GM19463 (cell line): ENCODE data around the gene PPP2R5D.

Source experiments
- ATAC-seq: cut with Tn5 transposase; IDR thresholded peaks from one replicate; pipeline ENCODE4 v1.9.1; 2021; ENCODE audit warnings: mild to moderate bottlenecking, moderate library complexity; ENCODE audit not compliant: unreplicated experiment

PPP2R5D gene

DNA sequence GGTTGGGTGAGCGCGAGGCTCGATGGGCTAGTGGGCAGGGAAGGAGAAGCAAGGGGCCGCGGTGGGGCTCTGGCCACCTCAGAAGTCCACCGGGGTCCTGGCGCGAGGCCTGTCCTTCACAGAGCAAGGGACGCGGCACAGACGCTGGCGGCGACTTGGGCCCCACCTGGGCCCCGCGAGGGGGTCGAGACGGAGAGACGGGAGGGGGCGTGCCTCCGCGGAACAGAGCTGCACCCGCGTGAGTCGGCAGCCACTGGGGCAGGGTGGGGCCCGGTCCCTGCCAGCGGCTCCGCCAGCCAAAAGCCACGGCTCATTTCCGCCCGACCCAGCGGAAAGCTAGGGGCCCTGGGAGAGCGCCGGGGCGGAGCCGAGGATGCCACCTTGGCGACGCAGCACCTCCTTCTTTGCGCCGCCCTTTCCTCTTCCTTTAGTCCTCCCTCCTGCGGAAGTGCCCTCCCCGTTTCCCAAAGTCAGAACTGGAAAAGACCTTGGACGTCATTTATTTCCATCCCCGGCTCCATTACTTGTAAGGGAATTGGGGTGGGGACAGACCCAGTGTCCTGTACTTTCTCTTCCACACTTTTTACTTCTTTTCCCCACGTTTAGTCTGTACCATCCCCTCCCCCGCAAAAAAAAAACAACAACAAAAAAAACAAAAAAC is 69.3 kb downstream of the PPP2R5D start, which contains the start of gene CUL7:
Gene CUL7 (minus strand): TSS at position 307 of the 661 bp plus-strand sequence. CDS start 1,063 bp downstream, outside the sequence.
- peak; percentile 95 for ATAC-seq

DNA sequence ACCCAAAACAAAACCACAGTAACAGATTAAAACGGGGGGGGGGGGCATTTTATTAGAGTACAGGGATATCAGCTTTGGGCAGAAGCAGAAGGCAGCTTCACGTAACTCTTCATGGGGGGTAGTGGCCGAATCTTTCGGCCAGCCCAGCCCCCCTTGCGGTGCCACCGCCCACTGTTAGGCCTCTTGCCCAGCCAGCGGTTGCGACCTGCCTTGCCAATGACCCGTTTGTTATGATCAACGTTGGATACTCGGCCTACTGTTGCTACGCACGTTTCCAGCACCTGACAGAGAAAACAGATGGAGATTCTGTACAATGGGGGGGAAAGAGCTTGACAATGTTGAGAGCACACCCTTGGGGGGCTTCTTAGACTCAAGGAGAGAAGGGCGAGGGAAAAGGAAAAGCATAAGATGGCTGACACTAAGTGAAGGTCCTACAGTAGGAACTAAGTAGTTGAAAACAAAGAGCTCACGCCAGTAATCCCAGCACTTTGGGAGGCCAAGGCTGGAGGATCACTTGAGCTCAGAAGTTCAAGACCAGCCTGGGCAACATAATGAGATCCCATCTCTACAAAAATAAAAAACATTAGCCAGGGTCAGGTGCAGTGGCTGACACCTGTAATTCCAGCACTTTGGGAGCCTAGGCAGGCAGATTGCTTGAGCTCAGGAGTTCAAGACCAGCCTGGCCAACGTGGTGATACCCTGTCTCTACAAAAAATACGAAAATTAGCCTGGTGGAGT is 70.0 kb downstream of the PPP2R5D start:
- ATAC-seq, result no peak

DNA sequence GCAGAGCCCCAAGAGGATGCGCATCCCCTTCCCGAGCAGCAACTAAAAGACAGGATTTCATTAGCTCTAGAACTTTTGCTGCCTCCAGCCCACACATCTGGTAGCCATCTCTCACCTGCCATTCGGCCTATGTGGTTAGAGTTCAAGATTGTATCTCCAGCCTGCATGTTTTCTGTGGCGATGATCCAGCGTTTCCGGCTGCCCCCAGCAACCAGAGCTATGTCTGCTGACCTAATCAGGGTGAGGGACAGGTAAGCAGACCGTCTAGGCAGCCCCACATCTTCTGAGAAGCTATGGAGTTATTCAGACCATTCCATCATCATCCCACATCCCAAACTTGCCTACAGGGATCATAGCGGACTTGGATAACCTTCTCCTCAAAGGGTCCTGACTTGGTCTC is 71.6 kb downstream of the PPP2R5D start:
- no peak for ATAC-seq

DNA sequence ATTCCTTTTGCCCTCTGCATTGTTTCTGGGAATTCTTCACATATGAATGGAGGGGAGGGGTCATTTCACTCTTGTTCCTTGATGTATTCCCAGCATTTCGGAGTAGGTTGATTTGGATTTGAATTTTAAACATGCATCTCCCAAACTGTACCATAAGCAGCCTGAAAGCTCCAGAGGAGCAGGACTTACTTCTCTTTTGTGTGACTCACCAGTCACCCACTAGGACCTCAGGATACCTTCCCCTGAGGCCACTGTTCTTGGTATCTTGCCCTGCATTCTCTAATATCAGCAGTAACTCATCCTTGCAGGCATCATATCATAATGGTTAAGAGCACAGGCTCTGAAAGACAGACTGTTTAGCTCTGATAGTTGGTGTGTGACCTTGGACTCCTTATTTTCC is 74.2 kb downstream of the PPP2R5D start:
- ATAC-seq, result no peak

DNA sequence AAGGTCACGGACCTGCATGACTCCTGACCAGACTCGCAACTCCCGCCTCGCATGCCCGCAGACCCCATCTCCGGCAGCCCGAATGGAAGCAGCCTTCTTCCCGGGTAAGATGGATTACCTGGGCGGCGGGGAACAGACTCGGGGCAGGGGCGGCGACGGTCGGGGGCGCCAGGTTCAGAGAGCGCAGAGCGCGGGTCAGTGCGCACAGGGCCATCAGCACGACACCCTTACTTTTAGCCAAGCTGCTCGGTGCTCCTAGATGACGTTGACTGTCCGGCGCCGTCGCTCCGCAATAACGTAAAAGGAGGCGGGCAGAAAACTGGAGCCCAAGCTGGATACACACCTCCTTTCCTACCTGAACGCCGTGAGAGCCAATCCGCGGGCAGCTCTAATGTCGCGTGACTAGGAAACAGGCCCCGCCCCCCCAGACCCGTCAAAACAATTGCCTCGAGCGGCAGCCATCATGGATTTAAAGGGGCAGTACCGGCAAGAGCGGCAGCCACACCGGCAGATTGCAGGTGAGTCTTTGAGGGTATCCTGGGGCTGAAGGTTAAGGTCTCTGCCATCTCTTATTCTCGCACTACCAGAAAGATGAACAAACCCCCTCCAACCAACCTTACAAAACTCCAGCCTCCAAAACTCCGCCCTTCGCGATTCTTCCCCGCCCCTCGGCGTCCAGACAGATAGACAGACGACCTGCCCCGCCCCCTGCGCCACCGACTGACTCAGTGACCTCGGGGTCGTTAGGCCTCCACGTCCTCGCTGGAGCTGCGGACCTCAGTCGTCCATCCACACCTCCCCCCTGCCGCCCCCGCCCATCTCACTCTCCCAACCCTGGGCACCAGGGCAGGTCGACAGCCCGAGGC is 75.0 kb downstream of the PPP2R5D start, which contains the start of the genes KLC4 and MRPL2:
Gene KLC4 (plus strand): TSS at position 464 of the 866 bp plus-strand sequence. CDS start 1,705 bp downstream, outside the sequence.
Gene MRPL2 (minus strand): TSS at position 267 of the 866 bp plus-strand sequence. CDS start 53 bp downstream, at position 214.
- peak; percentile 96 for ATAC-seq

DNA sequence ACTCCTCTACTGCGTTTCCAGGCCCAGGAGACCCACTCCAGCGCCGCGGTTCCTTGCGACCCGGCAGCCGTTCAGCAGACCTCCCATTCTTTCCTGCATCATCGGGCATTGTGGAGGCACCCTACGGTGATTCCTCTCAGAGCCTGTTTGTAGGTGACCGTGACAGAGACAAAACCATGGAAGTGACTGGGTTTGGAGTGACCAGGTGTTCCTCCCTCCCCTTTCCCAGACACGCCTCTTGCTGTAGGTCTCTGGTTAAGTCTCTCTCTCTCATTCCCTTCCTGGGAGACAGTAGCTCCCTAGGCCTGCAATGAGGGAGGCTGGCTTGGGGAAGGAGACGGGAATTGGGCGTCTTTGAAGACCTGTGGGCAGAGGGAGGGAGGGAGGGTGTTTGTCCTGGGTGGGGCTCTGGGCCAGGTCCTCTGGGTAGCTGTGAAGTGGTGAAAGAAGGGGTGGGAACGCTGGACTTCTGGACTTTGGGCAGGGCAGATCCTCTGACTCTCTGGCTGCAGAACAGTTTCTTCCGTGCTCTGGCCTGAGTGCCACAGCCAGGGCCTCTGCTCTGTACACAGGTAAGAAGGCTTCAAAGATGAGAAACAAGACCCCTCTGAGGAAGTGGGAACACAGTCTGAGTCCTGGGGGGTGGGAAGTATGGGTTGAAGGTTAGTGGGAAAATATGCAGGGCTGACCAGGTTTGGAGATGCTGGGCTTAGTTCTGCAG is 75.8 kb downstream of the PPP2R5D start:
- ATAC-seq, result no peak

DNA sequence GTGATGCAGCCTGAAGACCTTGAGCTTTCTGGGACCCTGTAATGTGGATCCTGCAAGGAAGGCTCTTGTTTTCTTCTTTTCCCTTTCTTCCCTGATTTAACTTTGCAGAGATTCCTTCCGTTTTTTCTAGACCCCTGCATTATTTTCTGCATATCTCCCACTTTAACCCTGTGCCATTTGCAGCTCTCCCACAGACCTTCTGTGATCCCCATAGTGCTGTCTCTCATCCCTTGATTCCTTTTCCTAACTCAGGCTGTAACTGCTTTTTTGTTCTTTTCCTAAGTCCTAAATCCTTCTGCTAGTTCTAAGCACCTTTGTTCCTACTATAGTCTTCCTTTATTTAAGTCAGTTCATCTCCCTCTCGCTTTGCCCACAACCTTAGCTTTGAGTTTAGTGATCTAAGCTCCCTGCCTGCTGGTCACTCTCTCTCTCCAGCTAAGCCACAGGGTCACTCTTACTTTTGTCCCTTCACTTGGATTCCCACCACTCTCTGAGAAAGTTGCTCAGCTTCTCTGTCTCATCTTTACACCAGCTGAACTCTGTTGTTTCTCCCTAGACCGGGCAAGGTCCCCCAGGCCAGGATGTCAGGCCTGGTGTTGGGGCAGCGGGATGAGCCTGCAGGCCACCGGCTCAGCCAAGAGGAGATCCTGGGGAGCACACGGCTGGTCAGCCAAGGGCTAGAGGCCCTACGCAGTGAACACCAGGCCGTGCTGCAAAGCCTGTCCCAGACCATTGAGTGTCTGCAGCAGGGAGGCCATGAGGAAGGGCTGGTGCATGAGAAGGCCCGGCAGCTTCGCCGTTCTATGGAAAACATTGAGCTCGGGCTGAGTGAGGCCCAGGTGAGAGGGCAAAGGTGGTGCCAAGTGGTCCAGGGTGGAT is 76.6 kb downstream of the PPP2R5D start:
- ATAC-seq, result no peak

DNA sequence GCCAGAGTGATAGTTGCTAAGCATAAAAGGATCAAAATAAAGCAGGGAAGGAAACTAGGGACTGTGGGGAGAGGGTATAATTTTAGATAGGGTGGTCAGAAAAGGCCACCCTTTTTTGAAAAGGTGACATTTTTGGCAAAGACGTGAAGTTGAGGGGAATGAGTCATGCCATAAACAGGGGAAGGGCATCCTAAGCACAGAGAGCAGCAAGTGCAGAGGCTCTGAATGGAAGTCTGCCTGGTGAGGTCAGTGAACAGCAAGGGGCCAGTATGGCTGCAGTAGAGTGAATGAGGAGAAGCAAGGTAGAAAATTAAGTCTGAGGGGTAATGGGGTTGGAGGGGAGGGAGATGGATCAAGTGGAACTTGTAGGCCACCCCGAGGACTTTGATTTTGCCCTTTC is 77.5 kb downstream of the PPP2R5D start:
- no peak for ATAC-seq
